Endothelial cell of umbilical vein (primary cell): ENCODE measurements around the gene DRD4. TPM values are rescaled to one million over a fixed set of nuclear protein-coding genes. Genes with fewer than 3 reads are reported as not detected.

Experiments used
- BruUV-seq: library from RNA; stranded (reverse); fragments of 400-500 nt; replicated peaks from 2 replicates; lab custom pipeline; 2021; lab: Mats Ljungman, UMichigan
- CTCF ChIA-PET: fragments of 300-600, 350-600 bp; sonication (Branson Sonifier 250); formaldehyde crosslinking; loops from one replicate; lab custom pipeline; 2021; ENCODE audit warnings: antibody characterized with exemption, inconsistent platforms; lab: Charles Lee
- POLR2A ChIA-PET: fragments of 300-600, 350-600 bp; sonication (Branson Sonifier 250); formaldehyde crosslinking; loops from one replicate; lab custom pipeline; 2021; ENCODE audit warnings: antibody characterized with exemption, inconsistent platforms; lab: Charles Lee
- DNase-seq: peaks from one replicate; pipeline ENCODE4 v3.0.0-alpha.2; 2011; ENCODE audit warnings: low read depth, low spot score
- FAIRE-seq: peaks from 2 replicates; lab custom pipeline; 2011; peaks lifted over from hg19 to GRCh38; lab: Jason Lieb, UNC
- H2AFZ ChIP-seq: 2 replicates; pipeline ENCODE4 v1.6.0; 2012; ENCODE audit warnings: low read depth, low read length, control low read depth, inconsistent platforms
- H3K27ac ChIP-seq: 2 replicates; pipeline ENCODE4 v1.5.1; 2011; ENCODE audit warnings: low read depth, mild to moderate bottlenecking, control low read depth, low read length, moderate library complexity; ENCODE audit not compliant: insufficient read depth
- H3K27me3 ChIP-seq, 2 experiments: 2 replicates each; pipeline versions ENCODE4 v1.6.0 to v1.6.1; 2011; ENCODE audit warnings: low read length in 2 of 2, mixed read lengths in 1 of 2; ENCODE audit not compliant: control insufficient read depth in 2 of 2, insufficient read depth in 2 of 2
- H3K36me3 ChIP-seq, 2 experiments: 2 replicates in 1 of 2; 3 replicates in 1 of 2; pipeline ENCODE4 v1.5.1; 2011; ENCODE audit warnings: low read length in 2 of 2, mild to moderate bottlenecking in 1 of 2, moderate library complexity in 1 of 2; ENCODE audit not compliant: control insufficient read depth in 2 of 2, insufficient read depth in 2 of 2; ENCODE audit errors: extremely low read depth in 1 of 2
- H3K4me1 ChIP-seq: 3 replicates; pipeline ENCODE4 v1.5.1; 2011; ENCODE audit warnings: mild to moderate bottlenecking, low read length; ENCODE audit not compliant: control insufficient read depth, insufficient read depth; ENCODE audit errors: extremely low read depth
- H3K4me2 ChIP-seq: 2 replicates; pipeline ENCODE4 v1.6.1; 2011; ENCODE audit warnings: low read length, control low read depth, mixed read lengths; ENCODE audit not compliant: insufficient read depth
- H3K4me3 ChIP-seq, 3 experiments: fragments of 200-600 bp in 1 of 3; sonication (generic), shearing (Covaris generic) in 1 of 3; replicated peaks in 1 of 3; 2 replicates each; pipeline ENCODE4 v1.5.1; 2011 to 2016; ENCODE audit warnings: control low read depth in 3 of 3, low read length in 3 of 3, mild to moderate bottlenecking in 2 of 3, inconsistent platforms in 1 of 3, low read depth in 1 of 3, moderate library complexity in 1 of 3; ENCODE audit not compliant: insufficient read depth in 1 of 3
- H3K79me2 ChIP-seq: 2 replicates; pipeline ENCODE4 v1.6.0; 2012; ENCODE audit warnings: low read length, inconsistent platforms; ENCODE audit not compliant: control insufficient read depth, insufficient read depth
- H3K9ac ChIP-seq: replicated peaks from 2 replicates; pipeline ENCODE3; 2011; ENCODE audit warnings: low read length, control low read depth; ENCODE audit not compliant: insufficient read depth; ENCODE audit errors: extremely low read depth
- H3K9me1 ChIP-seq: replicated peaks from 3 replicates; pipeline ENCODE4 v1.6.0; 2011; ENCODE audit warnings: mild to moderate bottlenecking, low read length; ENCODE audit not compliant: control insufficient read depth, insufficient read depth; ENCODE audit errors: extremely low read depth
- H3K9me3 ChIP-seq: replicated peaks from 2 replicates; pipeline ENCODE4 v1.5.1; 2012; ENCODE audit warnings: low read length, inconsistent platforms; ENCODE audit not compliant: control insufficient read depth, insufficient read depth
- H4K20me1 ChIP-seq: replicated peaks from 2 replicates; pipeline ENCODE3; 2011; ENCODE audit warnings: mild to moderate bottlenecking, low read length; ENCODE audit not compliant: control insufficient read depth, insufficient read depth; ENCODE audit errors: extremely low read depth
- EZH2 ChIP-seq: IDR thresholded peaks from 2 replicates; pipeline ENCODE4 v1.6.1; 2012; ENCODE audit warnings: borderline replicate concordance, low read depth, mild to moderate bottlenecking, moderate library complexity, low read length, inconsistent platforms; ENCODE audit not compliant: severe bottlenecking
- FOS ChIP-seq: IDR thresholded peaks from 2 replicates; pipeline ENCODE4 v1.6.1; 2011; ENCODE audit warnings: mild to moderate bottlenecking, low read length, moderate library complexity, borderline replicate concordance; ENCODE audit not compliant: insufficient read depth
- GATA2 ChIP-seq: IDR thresholded peaks from 2 replicates; pipeline ENCODE4 v1.7.0; 2011; ENCODE audit warnings: low read depth, mild to moderate bottlenecking, moderate library complexity, mixed read lengths, low read length; ENCODE audit not compliant: insufficient read length, insufficient read depth
- JUN ChIP-seq: IDR thresholded peaks from 2 replicates; pipeline ENCODE4 v1.6.1; 2011; ENCODE audit warnings: borderline replicate concordance, low read depth; ENCODE audit not compliant: insufficient read length, insufficient read depth
- MYC ChIP-seq: IDR thresholded peaks from one replicate; pipeline ENCODE4 v1.6.1; 2011; ENCODE audit warnings: mild to moderate bottlenecking, low read depth, low read length
- POLR2A ChIP-seq: IDR thresholded peaks from 2 replicates; pipeline ENCODE4 v1.6.1; 2012; ENCODE audit warnings: low read depth, mild to moderate bottlenecking, control low read depth, low read length
- POLR2AphosphoS5 ChIP-seq: IDR thresholded peaks from 2 replicates; pipeline ENCODE4 v1.6.1; 2012; ENCODE audit warnings: low read depth, mild to moderate bottlenecking, control low read depth, low read length, moderate library complexity; ENCODE audit not compliant: insufficient read depth
- dilution Hi-C: fragments of 300-500 bp; cut with MboI; formaldehyde crosslinking; loops from one replicate; pipeline ENCODE4 v1.15.0; 2019; ENCODE audit warnings: low sequenced_read_pairs; ENCODE audit not compliant: extremely low pct_ligation_motif_present
- intact Hi-C: fragments of 100-400 bp; cut with micrococcal nuclease; formaldehyde crosslinking; loops from one replicate; pipeline ENCODE4 v1.10.0; 2022
- polyA plus RNA-seq, 4 experiments: library from polyadenylated mRNA; depleted of rRNA in 3 of 4; stranded (reverse) in 3 of 4; unstranded in 1 of 4; fragments of >200 nt; gene quantifications; 2 replicates each; pipeline versions ENCODE4 v1.2.1 to v1.2.3, GENCODE V29; 2011 to 2012; ENCODE audit warnings: missing spikeins in 1 of 4
- total RNA-seq: library from RNA; stranded (reverse); gene quantifications from 2 replicates; pipeline ENCODE4 v1.2.3, GENCODE V29; 2021
- TF ChIP-seq, protein P1 (sequence below): IDR thresholded peaks from 2 replicates; pipeline ENCODE4 v1.6.1; 2011; ENCODE audit not compliant: insufficient read depth, insufficient read length
- TF ChIP-seq, protein P2 (sequence below), 2 donors: IDR thresholded peaks; 1 replicate in 1 of 2; 2 replicates in 1 of 2; pipeline ENCODE4 v1.5.1; 2011; ENCODE audit warnings: low read length in 2 of 2, mild to moderate bottlenecking in 2 of 2, moderate library complexity in 2 of 2, control low read depth in 1 of 2, inconsistent platforms in 1 of 2, low read depth in 1 of 2; ENCODE audit not compliant: insufficient read depth in 1 of 2; ENCODE audit errors: extremely low read depth in 1 of 2

The DRD4 gene
- total and polyA plus RNA-seq, 2 donors (not counting 3 experiments of a cell fraction or from before 2014, with no cell fraction given): 0.24 TPM; not detected in 1

DNA sequence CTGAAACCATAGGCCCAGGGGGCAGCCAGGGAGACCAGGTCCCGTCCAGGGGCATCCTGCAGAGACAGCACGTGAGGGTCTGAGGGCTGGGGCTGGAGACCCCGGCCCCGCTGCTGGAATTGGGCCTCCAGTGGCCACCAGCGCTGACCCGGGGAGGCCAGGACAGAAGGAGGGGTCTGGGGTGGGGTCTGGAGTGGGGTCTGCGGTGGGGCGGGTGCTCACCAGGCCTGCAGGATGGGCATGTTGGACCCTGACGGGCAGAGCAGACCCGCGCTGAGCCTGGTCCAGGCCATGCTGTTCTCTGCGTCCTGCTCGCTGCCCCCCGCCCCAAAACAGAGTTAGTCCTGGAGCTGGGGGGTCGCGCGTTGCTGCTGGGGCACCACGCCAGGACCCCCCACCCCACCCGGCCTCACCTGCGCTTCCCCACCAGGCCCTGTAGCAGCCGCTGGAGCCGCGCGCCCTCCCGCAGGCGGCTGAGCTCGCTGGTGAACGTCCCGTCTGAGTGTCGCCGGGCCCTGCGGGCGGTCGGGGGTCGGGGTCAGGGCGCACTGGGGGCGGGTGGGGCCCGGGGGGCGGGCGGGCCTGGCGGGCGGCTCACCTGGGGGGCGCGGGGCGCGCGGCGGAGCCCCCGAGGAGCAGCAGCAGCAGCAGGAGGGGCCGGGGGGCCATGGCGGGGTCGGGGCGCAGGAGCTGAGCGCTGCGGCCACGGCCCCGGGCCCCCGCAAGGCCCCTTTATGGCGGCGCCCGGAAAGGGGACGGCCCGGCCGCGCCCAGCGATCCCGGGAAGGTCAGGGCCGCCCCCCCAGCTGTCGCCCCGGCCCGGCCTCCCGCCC is 10.4 kb upstream of the DRD4 start, which contains the start of gene SCT:
Gene SCT, minus strand, starts transcription at position 707 of the 833 bp plus-strand sequence. Its CDS starts 38 bp downstream, at position 669.
- intact Hi-C loops: no loop called here
- ChIA-PET POLR2A (no interaction called here), CTCF (no interaction called here)
- no peak for DNase-seq
- Histone ChIP-seq H2AFZ (no peak within 1 kb of the TSS), H3K4me3 (no peak within 1 kb of the TSS), H3K4me2 (no peak within 1 kb of the TSS), H3K4me1 (no peaks in the 10 kb centered on the region), H3K27ac (no peak within 1 kb of the TSS), H3K9me1 (no peaks in the 10 kb centered on the region), H3K36me3 (no peaks in the 10 kb centered on the region), H4K20me1 (no peaks in the 10 kb centered on the region), H3K9me3 (no peaks in the 10 kb centered on the region), H3K9ac (no peak within 1 kb of the TSS), H3K27me3 (peaks cover 4 to 14% of the 10 kb centered on the region in 2 experiments), H3K79me2 (no peaks in the 10 kb centered on the region)
- FAIRE-seq: no peak
- no TSS peak for BruUV-seq
- dilution Hi-C loops: no loop called here
- no peak for TF ChIP-seq GATA2
- TF ChIP-seq POLR2AphosphoS5: no peak
- TF ChIP-seq POLR2A: no peak
- TF ChIP-seq, protein P1, sequence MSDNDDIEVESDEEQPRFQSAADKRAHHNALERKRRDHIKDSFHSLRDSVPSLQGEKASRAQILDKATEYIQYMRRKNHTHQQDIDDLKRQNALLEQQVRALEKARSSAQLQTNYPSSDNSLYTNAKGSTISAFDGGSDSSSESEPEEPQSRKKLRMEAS: no peak
- no peak for TF ChIP-seq EZH2
- no peak for TF ChIP-seq JUN
- no peak for TF ChIP-seq MYC
- TF ChIP-seq, protein P2, sequence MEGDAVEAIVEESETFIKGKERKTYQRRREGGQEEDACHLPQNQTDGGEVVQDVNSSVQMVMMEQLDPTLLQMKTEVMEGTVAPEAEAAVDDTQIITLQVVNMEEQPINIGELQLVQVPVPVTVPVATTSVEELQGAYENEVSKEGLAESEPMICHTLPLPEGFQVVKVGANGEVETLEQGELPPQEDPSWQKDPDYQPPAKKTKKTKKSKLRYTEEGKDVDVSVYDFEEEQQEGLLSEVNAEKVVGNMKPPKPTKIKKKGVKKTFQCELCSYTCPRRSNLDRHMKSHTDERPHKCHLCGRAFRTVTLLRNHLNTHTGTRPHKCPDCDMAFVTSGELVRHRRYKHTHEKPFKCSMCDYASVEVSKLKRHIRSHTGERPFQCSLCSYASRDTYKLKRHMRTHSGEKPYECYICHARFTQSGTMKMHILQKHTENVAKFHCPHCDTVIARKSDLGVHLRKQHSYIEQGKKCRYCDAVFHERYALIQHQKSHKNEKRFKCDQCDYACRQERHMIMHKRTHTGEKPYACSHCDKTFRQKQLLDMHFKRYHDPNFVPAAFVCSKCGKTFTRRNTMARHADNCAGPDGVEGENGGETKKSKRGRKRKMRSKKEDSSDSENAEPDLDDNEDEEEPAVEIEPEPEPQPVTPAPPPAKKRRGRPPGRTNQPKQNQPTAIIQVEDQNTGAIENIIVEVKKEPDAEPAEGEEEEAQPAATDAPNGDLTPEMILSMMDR (IDR thresholded peaks at IDR 0.05; ENCODE audit: extremely low read depth in 1 of 2, insufficient read depth in 1 of 2, low read depth in 1 of 2, low read length in 2 of 2): no peak
- no peak for TF ChIP-seq FOS
